ENCODE data around the gene DUSP6. TPM values are rescaled to one million over a fixed set of nuclear protein-coding genes. Genes with fewer than 3 reads are reported as not detected.

The DUSP6 gene
- total and polyA plus RNA-seq, 2 donors (not counting 1 experiment from before 2014, with no cell fraction given), result 7.0 to 50.0 TPM

GRCh38 chr12:89320735-89321134, 31.6 kb downstream of the DUSP6 start:
- Histone ChIP-seq H3K4me1 (ENCODE audit: control insufficient read depth, extremely low read depth, insufficient read depth, low read length) (no peaks in the 10 kb centered on the region), H2AFZ (ENCODE audit: low read length) (no peak overlapping the region), H3K9ac (ENCODE audit: insufficient read depth, low read length) (no peak overlapping the region), H3K9me3 (ENCODE audit: control insufficient read depth, insufficient read depth, low read depth, low read length) (no peaks in the 10 kb centered on the region), H3K79me2 (ENCODE audit: control insufficient read depth, insufficient read depth, low read length) (no peaks in the 10 kb centered on the region), H3K27ac (ENCODE audit: insufficient read depth, low read length) (no peak overlapping the region), H3K36me3 (ENCODE audit: control insufficient read depth, insufficient read depth, low read length) (no peaks in the 10 kb centered on the region), H3K27me3 (ENCODE audit: control insufficient read depth, insufficient read depth, low read length) (no peaks in the 10 kb centered on the region), H3K4me3 (replicated peaks in 1 of 4; ENCODE audit: control extremely low read depth in 1 of 4, insufficient read depth in 1 of 4, low read depth in 3 of 4, low read length in 4 of 4) (no peak overlapping the region), H3K4me2 (ENCODE audit: extremely low read depth, insufficient read depth, low read length) (no peak overlapping the region), H4K20me1 (ENCODE audit: control insufficient read depth, extremely low read depth, insufficient read depth, low read length) (no peaks in the 10 kb centered on the region)
- TF ChIP-seq EZH2 (IDR thresholded peaks at IDR 0.05; ENCODE audit: low read length, missing control alignments) (no peak), CTCF (conservative IDR thresholded peaks at IDR 0.05 in 1 of 2, IDR thresholded peaks at IDR 0.05 in 1 of 2; ENCODE audit: low read depth in 1 of 2, low read length in 2 of 2) (no peak)
- DNase-seq (ENCODE audit: low read depth in 2 of 2), result no peak

DNA sequence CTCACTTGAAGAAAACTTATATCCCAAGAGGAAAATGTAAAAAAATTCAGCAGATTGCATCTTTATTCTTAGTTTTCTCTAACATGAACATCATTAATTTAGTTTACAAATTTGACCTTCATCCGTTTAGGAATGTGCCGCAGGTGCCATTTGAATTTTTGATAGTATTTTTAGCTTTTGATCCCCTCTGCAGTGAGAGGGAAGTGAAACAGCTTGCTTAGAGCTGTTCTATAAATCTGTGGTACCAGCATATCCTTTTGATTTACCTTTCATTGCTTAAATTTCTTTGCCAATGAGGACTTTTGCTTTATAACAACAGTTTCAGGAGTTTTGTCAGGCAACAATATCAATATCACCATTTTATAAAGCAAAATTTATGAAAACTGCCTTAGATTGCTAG, 32.7 kb downstream of the DUSP6 start:
- no peaks in the 10 kb centered on the region for H3K36me3 ChIP-seq (ENCODE audit: control insufficient read depth, insufficient read depth, low read length)
- H2AFZ ChIP-seq (ENCODE audit: low read length), result no peak overlapping the region
- no peak overlapping the region for H3K4me2 ChIP-seq (ENCODE audit: extremely low read depth, insufficient read depth, low read length)
- H4K20me1 ChIP-seq (ENCODE audit: control insufficient read depth, extremely low read depth, insufficient read depth, low read length), result no peaks in the 10 kb centered on the region
- H3K4me3 ChIP-seq (replicated peaks in 1 of 4; ENCODE audit: control extremely low read depth in 1 of 4, insufficient read depth in 1 of 4, low read depth in 3 of 4, low read length in 4 of 4), result no peak overlapping the region
- H3K27me3 ChIP-seq (ENCODE audit: control insufficient read depth, insufficient read depth, low read length), result no peaks in the 10 kb centered on the region
- no peak overlapping the region for H3K9ac ChIP-seq (ENCODE audit: insufficient read depth, low read length)
- no peaks in the 10 kb centered on the region for H3K9me3 ChIP-seq (ENCODE audit: control insufficient read depth, insufficient read depth, low read depth, low read length)
- H3K27ac ChIP-seq (ENCODE audit: insufficient read depth, low read length), result no peak overlapping the region
- TF ChIP-seq CTCF (conservative IDR thresholded peaks at IDR 0.05 in 1 of 2, IDR thresholded peaks at IDR 0.05 in 1 of 2; ENCODE audit: low read depth in 1 of 2, low read length in 2 of 2) (no peak), EZH2 (IDR thresholded peaks at IDR 0.05; ENCODE audit: low read length, missing control alignments) (no peak)
- H3K4me1 ChIP-seq (ENCODE audit: control insufficient read depth, extremely low read depth, insufficient read depth, low read length), result no peaks in the 10 kb centered on the region
- DNase-seq (ENCODE audit: low read depth in 2 of 2), result no peak
- H3K79me2 ChIP-seq (ENCODE audit: control insufficient read depth, insufficient read depth, low read length), result no peaks in the 10 kb centered on the region

- Histone ChIP-seq H2AFZ (ENCODE audit: low read length) (peak overlapping the region; percentile 80), H3K79me2 (ENCODE audit: control insufficient read depth, insufficient read depth, low read length) (no peaks in the 10 kb centered on the region), H3K9me3 (ENCODE audit: control insufficient read depth, insufficient read depth, low read depth, low read length) (no peaks in the 10 kb centered on the region), H3K4me1 (ENCODE audit: control insufficient read depth, extremely low read depth, insufficient read depth, low read length) (no peaks in the 10 kb centered on the region), H3K27ac (ENCODE audit: insufficient read depth, low read length) (no peak overlapping the region), H3K9ac (ENCODE audit: insufficient read depth, low read length) (no peak overlapping the region), H3K36me3 (ENCODE audit: control insufficient read depth, insufficient read depth, low read length) (no peaks in the 10 kb centered on the region), H4K20me1 (ENCODE audit: control insufficient read depth, extremely low read depth, insufficient read depth, low read length) (no peaks in the 10 kb centered on the region), H3K4me2 (ENCODE audit: extremely low read depth, insufficient read depth, low read length) (no peak overlapping the region), H3K27me3 (ENCODE audit: control insufficient read depth, insufficient read depth, low read length) (no peaks in the 10 kb centered on the region), H3K4me3 (replicated peaks in 1 of 4; ENCODE audit: control extremely low read depth in 1 of 4, insufficient read depth in 1 of 4, low read depth in 3 of 4, low read length in 4 of 4) (no peak overlapping the region)
- DNase-seq (ENCODE audit: low read depth in 2 of 2), result peak in 1 of 2 donors; percentile 85
- TF ChIP-seq EZH2 (IDR thresholded peaks at IDR 0.05; ENCODE audit: low read length, missing control alignments) (no peak), CTCF (conservative IDR thresholded peaks at IDR 0.05 in 1 of 2, IDR thresholded peaks at IDR 0.05 in 1 of 2; ENCODE audit: low read depth in 1 of 2, low read length in 2 of 2) (no peak)
Measured at GRCh38 chr12:89319122-89319521, 33.2 kb downstream of the DUSP6 start.
